GM12891 (cell line): ENCODE results near the gene MAL.

ENCODE experiments used
- DNase-seq: peaks from one replicate; pipeline ENCODE4 v3.0.0; 2011; ENCODE audit warnings: low spot score; ENCODE audit not compliant: insufficient read length
- FAIRE-seq: peaks from 2 replicates; lab custom pipeline; 2011; peaks lifted over from hg19 to GRCh38; lab: Jason Lieb, UNC
- PAX5 ChIP-seq: IDR thresholded peaks from 2 replicates; pipeline ENCODE4 v1.6.1; 2011; ENCODE audit warnings: low read length, moderate library complexity, mild to moderate bottlenecking; ENCODE audit not compliant: insufficient read depth, severe bottlenecking
- POLR2A ChIP-seq: IDR thresholded peaks from 2 replicates; pipeline ENCODE4 v1.6.1; 2011; ENCODE audit warnings: low read depth, low read length, control low read depth
- POLR2AphosphoS5 ChIP-seq: IDR thresholded peaks from 2 replicates; pipeline ENCODE4 v1.6.1; 2011; ENCODE audit warnings: low read depth, low read length, control low read depth
- POU2F2 ChIP-seq: IDR thresholded peaks from 2 replicates; pipeline ENCODE4 v1.6.1; 2011; ENCODE audit warnings: low read depth, mild to moderate bottlenecking, control low read depth, low read length, moderate library complexity
- SPI1 ChIP-seq: IDR thresholded peaks from 2 replicates; pipeline ENCODE4 v1.6.1; 2011; ENCODE audit warnings: low read depth, low read length, control low read depth
- TAF1 ChIP-seq: IDR thresholded peaks from 2 replicates; pipeline ENCODE4 v1.6.1; 2011; ENCODE audit warnings: low read depth, low read length, control low read depth

MAL gene

DNA sequence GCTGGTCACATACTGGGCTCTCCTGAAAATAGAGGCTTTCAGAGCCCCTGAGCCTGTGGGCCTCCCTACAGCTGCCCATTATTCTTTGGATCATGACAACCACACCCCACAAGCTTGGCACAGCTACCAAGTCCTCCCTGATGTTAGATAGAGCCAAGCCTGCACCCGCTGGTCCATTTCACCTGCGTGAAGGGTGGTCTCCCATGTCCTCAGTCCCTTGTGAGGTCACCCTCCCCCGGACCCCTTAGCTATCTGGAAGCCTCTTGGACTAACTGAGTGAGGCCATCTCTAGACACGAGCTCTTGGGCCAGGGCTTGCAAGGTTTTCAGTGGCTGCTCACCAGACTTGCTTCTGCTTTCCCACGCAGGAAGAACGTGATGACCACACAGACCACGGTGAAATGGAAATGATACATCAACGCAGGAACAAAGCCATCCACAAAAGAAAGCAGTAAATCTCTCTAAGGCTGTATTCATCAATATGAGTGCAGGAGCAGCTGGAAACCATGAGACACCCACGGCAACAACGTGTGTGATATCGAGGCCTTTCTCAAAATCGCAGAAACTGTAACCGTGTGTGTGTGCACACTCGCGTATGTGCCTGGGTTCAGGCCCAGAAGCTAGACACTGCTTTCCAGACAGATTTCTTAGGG, 10.1 kb upstream of the MAL start:
- no peak for TF ChIP-seq PAX5
- TF ChIP-seq POU2F2 = no peak
- TF ChIP-seq TAF1 = no peak
- no peak for TF ChIP-seq POLR2A
- TF ChIP-seq POLR2AphosphoS5 = no peak
- TF ChIP-seq SPI1 = no peak
- FAIRE-seq = no peak
- DNase-seq = no peak

DNA sequence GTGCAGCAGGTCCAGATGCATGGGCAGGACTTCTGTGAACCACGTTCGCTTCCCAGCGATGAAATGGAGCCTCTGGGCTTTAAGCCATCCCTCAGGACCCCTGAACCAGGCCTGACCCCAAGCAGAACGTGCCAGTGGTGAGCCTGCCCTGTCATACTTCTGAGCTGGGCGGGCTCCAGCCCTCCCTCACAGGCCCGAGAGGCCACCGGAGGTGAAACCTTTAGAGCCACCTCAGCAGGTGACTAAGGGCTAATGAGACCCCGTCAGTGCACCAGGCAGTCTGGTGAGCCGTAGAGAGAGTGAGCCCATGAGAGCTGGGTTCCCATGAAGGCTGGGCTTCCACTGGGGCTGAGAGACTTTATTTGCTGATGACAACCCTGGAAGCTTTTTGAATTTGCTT, 8.9 kb upstream of the MAL start:
- TF ChIP-seq TAF1 = no peak
- no peak for TF ChIP-seq PAX5
- no peak for TF ChIP-seq POLR2AphosphoS5
- no peak for TF ChIP-seq POLR2A
- TF ChIP-seq POU2F2 = no peak
- TF ChIP-seq SPI1 = no peak
- FAIRE-seq (no peak), DNase-seq (no peak)

DNA sequence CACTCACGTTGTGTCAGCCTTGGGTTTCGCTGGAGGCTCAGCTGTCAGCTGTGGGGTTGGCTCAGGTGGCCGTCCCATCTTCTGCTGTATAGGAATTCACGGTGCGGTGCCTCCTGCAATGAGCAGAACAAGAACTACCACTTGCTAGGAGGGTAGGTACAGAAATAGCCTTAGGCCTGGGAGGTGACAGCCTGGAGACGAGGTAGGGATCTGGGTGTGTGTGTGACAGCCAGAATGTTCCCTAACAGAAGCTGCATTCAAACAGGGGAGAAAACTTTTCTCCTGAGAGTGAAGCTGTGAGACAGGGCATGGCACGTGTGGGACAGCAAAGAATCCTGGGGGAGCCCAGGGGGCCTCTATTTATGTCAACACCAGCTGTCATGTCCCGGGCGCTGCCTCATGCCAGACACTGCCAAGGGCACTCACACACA, 8.4 kb upstream of the MAL start:
- FAIRE-seq = no peak
- no peak for DNase-seq
- no peak for TF ChIP-seq SPI1
- no peak for TF ChIP-seq TAF1
- no peak for TF ChIP-seq PAX5
- no peak for TF ChIP-seq POLR2AphosphoS5
- TF ChIP-seq POU2F2 = no peak
- TF ChIP-seq POLR2A = no peak

DNA sequence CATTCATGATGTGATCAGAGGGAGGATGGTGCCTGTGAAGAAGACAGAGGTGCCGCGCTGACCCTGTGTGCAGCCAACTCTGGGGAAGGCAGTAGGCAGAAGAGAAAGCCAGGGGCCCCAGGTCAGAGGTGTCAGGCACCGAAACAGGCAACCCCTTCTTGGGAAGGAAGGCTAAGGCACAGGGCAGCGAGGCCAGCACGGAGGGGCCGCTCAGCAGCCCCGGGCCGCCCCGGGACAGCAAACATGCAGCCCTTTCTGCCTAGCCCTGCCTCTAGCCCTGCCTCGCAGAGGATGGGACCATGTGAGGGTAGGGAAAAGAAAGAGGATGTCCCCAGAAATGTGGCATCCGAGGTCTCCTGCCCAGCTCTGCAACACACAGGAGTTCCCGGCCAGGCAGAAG, 7.7 kb upstream of the MAL start:
- DNase-seq = no peak
- TF ChIP-seq PAX5 = no peak
- no peak for FAIRE-seq

DNA sequence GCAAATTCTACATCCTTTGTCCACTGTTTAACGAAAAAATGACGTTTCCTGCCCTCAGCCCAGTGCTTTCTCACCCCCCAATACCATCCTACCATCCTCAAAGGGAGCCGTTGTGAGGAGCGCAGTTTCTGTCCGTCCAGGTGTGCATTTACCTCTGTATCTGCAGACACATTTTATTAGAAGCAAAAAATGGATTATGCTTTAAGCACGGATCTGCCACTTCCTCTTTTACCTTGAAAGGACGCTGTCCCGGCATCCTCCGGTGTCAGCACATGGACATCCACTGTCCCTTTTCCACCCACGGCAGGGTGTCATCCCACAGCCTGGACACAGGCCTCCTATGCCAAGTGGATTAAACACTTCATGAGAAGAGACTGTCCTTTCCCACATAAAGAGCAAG, 7.2 kb upstream of the MAL start:
- FAIRE-seq (no peak), DNase-seq (no peak)
- peak; percentile 85 for TF ChIP-seq SPI1
- TF ChIP-seq POU2F2 = no peak
- TF ChIP-seq PAX5 = no peak
- TF ChIP-seq POLR2AphosphoS5 = no peak
- no peak for TF ChIP-seq TAF1

DNA sequence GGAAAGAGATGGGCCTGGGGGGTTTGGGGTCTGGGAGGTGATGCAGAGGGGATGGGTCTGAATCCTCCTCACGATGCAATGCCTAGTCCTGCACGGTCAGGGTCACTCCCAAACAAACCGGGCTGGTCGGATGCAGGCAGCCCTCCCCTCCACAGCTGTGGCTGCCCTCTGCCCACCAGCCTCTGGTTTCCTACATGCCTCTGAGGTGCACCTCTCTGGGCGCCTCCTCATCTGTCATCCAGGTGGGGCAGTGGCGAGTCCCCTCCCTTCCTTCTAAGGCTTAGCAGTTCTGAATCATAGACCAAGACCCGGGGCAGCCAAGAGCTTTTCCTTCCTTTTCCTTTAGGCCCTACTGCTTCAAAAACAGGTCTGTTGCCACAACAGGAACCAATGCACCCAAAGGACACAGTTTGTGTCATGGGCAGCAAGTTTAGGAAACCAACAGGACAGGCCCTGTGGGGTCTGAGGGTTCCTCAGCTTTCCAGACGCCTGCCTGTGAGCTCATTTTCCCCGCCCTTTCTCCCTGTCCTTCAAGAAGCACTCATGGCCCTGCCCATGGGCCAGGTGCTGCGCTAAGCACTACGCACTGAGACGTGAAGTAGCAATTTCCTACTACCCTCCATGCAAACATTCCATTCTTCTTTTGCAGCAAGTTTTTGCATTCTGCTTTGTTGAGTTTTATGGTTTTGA, 6.5 kb upstream of the MAL start:
- DNase-seq (no peak), FAIRE-seq (no peak)
- TF ChIP-seq SPI1 = no peak

DNA sequence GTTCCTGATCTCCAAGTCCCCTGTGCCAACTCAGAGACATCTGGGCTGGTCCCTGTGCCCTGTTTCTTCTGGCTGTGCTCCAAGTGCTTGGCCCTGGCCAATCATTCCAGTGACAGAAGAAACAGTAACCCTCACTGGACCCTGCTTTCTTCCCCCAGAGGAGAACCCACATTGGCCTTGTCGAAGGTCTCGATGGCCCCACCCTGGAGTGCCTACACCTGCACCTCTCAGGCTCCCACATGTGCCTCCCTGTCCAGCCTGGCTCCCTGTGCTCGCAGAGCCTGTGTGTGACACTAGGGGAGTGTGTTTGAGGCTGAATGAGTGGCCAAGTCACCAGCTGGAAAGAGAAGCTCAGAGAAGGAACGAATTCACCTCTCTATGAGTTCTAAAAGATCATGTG, 5.9 kb upstream of the MAL start:
- no peak for FAIRE-seq
- TF ChIP-seq PAX5 (no peak), POLR2AphosphoS5 (no peak), SPI1 (no peak), POU2F2 (no peak), POLR2A (no peak), TAF1 (no peak)
- no peak for DNase-seq

DNA sequence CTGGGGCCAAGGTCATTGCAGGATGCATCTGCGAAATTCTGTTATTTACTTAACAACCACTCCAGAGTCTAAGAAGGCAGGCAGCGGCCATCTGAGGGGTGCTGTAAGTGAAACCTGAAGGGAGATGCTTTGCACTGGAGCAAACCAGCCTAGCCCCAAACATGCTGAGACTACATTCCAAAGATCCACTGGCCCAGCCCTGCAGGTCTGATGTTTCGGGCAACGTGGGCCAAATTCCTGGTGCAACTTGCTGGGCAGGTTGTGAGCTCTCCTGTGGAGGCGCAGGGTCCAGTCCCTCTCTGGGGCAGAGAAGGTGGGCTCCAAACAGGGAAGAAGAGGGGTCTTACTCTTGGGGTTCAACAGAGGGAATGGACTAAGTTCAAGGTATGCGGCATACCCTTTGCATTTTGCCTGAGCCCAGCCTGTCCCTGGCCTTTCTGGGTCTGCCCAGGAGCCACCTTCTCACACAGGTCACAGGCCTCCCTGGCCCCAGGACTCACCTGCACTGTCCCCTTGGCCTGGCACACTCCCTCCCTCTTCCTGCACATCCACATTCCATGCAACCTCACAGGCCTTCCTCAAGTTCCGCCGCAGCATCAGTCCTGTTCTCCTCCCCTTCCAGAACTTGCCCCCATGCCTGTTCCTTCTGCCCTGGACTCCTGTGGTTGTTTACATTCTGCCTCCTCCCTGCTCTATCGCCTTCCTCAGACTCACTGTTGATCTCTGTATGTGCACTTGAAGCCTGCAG, 5.1 kb upstream of the MAL start:
- FAIRE-seq = no peak
- no peak for DNase-seq
- TF ChIP-seq PAX5 (no peak), POLR2AphosphoS5 (no peak), POLR2A (no peak), SPI1 (no peak), POU2F2 (no peak), TAF1 (no peak)

DNA sequence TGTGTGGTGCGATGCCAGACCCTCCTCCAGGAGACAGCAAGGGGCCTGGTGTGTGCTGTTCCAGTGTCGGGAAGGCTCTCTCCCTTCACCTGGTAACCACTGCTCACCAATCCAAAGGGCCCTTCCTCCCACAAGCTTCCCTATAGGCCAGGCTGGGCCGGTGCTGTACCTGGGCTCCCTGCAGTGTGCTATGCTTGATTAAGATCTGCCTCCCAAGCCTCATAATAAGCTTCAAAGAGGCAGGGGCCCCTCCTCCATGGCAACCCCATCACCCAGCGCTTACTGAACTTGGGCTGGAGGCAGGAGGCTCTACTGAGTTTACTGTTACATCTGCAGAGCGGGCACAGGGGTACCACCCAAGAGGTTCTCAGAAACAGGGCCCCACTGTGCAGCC, 4.5 kb upstream of the MAL start:
- FAIRE-seq = no peak
- no peak for DNase-seq
- TF ChIP-seq POU2F2 (no peak), POLR2A (no peak), PAX5 (no peak), SPI1 (no peak), TAF1 (no peak)

DNA sequence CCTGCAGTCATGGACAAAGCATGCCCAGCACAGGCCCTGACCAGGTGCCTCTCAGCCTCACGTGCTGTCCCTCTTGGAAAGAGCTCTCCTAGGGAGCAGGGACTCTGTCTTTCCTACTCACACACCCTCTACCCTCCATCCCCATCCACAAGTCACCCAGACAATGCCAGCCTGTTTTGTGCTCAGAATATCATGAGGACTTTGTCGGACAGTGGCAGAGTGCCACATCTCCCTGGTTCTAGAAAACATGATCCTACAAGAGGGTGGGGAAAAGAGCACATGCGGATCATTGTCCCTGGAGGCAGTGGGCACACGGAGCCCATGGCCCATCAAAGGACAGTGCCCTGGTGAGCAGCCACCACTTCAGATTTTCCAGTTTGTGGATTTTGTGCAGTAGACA, 3.7 kb upstream of the MAL start:
- FAIRE-seq = no peak
- TF ChIP-seq POLR2AphosphoS5 (no peak), TAF1 (no peak), POLR2A (no peak), POU2F2 (no peak), PAX5 (no peak), SPI1 (no peak)
- no peak for DNase-seq
